Upper lobe of right lung (tissue), 1 donor: Measurements from ENCODE around the gene ANKRD11. TPM values are rescaled to one million over a fixed set of nuclear protein-coding genes. Genes with fewer than 3 reads are reported as not detected.
A peak's percentile ranks its signal among the peaks of the same experiment; 100 is the strongest.

Source experiments
- ATAC-seq: fragments of 200-7000 bp; cut with Tn5 transposase; one replicate; pipeline ENCODE4 v1.9.1; 2020; ENCODE audit warnings: mild to moderate bottlenecking, moderate library complexity
- DNase-seq: peaks from one replicate; pipeline ENCODE4 v3.0.0-alpha.2; 2020
- H3K27ac ChIP-seq: fragments of 200-600 bp; one replicate; pipeline ENCODE4 v1.8.0; 2022
- H3K27me3 ChIP-seq: fragments of 200-600 bp; one replicate; pipeline ENCODE4 v1.8.0; 2022; ENCODE audit warnings: mild to moderate bottlenecking
- H3K36me3 ChIP-seq: fragments of 200-600 bp; one replicate; pipeline ENCODE4 v1.8.0; 2022
- H3K4me1 ChIP-seq: fragments of 200-600 bp; one replicate; pipeline ENCODE4 v1.8.0; 2022
- H3K4me3 ChIP-seq: fragments of 200-600 bp; one replicate; pipeline ENCODE4 v1.8.0; 2022; ENCODE audit warnings: mild to moderate bottlenecking
- H3K9me3 ChIP-seq: fragments of 200-600 bp; one replicate; pipeline ENCODE4 v1.8.0; 2022
- intact Hi-C: fragments of 100-400 bp; cut with DNase I; formaldehyde crosslinking; loops from one replicate; pipeline ENCODE4 v1.11.0; 2022
- total RNA-seq: library from RNA; stranded (reverse); fragmentation: NEBNext Ultra II Directional; extraction: Animal tissue kit (Norgen Biotek cat#: 25700); gene quantifications from one replicate; pipeline ENCODE4 v1.2.1, GENCODE V29; 2021
- TF ChIP-seq, protein P1 (sequence below): fragments of 200-600 bp; IDR thresholded peaks from one replicate; pipeline ENCODE4 v1.8.0; 2022; ENCODE audit warnings: antibody characterized with exemption
- donor health status: DM: no; HTN: yes; CAD: no; lungs with severe emphysema.

Gene ANKRD11
- total RNA-seq, 1 donor from 2014 or later: 125 TPM

DNA sequence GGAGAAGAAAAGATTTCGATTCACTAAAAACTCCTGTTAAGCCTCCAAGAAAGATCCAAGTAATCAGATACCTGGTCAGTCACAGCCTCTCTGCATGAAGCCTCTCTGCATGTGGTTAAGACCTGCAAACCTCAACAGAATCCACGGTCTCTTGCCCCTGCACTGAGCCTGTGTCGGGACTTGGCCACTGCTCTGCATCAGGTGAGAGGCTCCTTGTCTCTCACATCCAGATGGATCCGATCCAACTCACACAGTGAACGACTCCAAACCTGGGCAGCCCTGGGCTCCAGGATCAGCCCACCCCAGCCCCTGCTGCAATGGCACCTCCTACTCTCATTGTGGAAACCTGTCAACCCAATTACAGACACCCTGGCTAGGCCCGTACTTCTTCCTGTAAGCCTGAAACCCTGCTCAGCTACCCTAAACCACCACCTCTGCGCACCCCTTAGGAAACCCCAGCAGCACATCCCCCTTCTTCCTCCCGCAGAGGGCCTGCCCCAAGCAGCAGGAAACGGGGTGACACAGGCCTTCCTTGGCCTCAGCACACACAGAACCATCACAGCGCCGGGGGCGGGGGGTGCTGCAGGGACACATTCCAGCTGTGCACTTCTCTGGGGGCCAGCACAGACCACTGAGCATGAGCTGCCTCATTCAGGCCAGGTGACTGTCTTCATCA is 129.5 kb downstream of the ANKRD11 start:
- ATAC-seq (peak; percentile 38), DNase-seq (peak; percentile 70)
- Histone ChIP-seq H3K27ac (peak overlapping the region; percentile 53), H3K9me3 (no peaks in the 10 kb centered on the region), H3K27me3 (no peaks in the 10 kb centered on the region), H3K36me3 (peaks cover 3% of the 10 kb centered on the region), H3K4me1 (peaks cover 78% of the 10 kb centered on the region), H3K4me3 (no peak overlapping the region)
- TF ChIP-seq, protein P1, sequence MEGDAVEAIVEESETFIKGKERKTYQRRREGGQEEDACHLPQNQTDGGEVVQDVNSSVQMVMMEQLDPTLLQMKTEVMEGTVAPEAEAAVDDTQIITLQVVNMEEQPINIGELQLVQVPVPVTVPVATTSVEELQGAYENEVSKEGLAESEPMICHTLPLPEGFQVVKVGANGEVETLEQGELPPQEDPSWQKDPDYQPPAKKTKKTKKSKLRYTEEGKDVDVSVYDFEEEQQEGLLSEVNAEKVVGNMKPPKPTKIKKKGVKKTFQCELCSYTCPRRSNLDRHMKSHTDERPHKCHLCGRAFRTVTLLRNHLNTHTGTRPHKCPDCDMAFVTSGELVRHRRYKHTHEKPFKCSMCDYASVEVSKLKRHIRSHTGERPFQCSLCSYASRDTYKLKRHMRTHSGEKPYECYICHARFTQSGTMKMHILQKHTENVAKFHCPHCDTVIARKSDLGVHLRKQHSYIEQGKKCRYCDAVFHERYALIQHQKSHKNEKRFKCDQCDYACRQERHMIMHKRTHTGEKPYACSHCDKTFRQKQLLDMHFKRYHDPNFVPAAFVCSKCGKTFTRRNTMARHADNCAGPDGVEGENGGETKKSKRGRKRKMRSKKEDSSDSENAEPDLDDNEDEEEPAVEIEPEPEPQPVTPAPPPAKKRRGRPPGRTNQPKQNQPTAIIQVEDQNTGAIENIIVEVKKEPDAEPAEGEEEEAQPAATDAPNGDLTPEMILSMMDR: no peak
- intact Hi-C loops: no loop called here

DNA sequence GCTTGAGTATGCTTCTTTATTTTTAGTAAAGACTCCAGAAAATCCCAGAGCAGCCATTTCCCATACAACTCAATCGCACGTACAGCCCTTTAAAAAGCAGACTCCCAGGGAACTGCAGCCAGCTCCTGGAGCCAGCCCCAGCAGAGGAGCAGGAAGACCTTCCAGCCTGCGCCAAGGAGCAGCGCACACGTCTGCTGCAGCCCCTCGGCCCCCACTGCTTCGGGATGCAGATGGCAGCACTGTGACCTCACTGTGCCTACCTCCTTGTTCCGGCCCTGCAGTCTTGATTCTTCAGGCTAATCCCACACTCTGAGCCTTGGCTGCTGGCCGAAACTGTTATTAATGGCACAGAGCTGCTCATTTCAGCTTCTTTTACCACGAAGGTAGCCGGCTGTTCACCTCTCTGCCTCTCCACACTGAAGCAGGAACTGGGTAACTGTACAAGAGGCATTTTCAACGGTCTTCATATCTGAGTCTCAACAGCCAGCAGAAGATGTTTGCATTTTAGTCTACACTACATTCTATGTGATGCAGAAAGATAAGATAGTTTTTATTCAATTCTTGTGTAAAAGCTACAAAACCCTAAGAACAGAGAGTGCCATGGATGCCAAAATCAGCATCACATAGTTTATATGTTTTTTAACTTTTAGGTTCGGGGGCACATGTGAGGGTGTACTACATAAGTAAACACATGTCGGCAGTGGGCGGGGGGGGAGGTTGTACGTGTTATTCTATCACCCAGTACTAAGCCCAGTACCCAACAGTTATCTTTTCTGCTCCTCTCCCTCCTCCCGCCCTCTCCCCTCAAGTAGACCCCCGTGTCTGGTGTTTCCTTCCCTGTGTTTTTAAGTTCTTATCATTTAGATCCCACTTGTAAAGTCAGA is 130.9 kb downstream of the ANKRD11 start:
- TF ChIP-seq, protein P1: no peak
- Histone ChIP-seq H3K4me3 (no peak overlapping the region), H3K27ac (no peak overlapping the region), H3K36me3 (peaks cover 3% of the 10 kb centered on the region), H3K27me3 (no peaks in the 10 kb centered on the region), H3K4me1 (peaks cover 84% of the 10 kb centered on the region), H3K9me3 (no peaks in the 10 kb centered on the region)
- intact Hi-C loops: no loop called here
- ATAC-seq (no peak), DNase-seq (peak; percentile 37)

GRCh38 chr16:89358030-89359005 is 132.0 kb downstream of the ANKRD11 start:
- H3K4me3 ChIP-seq: no peak overlapping the region
- no peak overlapping the region for H3K27ac ChIP-seq
- no peaks in the 10 kb centered on the region for H3K27me3 ChIP-seq
- H3K9me3 ChIP-seq: no peaks in the 10 kb centered on the region
- TF ChIP-seq, protein P1: no peak
- intact Hi-C loops: no loop called here
- H3K4me1 ChIP-seq: peaks cover 84% of the 10 kb centered on the region
- peak; percentile 41 for ATAC-seq
- DNase-seq: peak; percentile 65
- peaks cover 3% of the 10 kb centered on the region for H3K36me3 ChIP-seq

DNA sequence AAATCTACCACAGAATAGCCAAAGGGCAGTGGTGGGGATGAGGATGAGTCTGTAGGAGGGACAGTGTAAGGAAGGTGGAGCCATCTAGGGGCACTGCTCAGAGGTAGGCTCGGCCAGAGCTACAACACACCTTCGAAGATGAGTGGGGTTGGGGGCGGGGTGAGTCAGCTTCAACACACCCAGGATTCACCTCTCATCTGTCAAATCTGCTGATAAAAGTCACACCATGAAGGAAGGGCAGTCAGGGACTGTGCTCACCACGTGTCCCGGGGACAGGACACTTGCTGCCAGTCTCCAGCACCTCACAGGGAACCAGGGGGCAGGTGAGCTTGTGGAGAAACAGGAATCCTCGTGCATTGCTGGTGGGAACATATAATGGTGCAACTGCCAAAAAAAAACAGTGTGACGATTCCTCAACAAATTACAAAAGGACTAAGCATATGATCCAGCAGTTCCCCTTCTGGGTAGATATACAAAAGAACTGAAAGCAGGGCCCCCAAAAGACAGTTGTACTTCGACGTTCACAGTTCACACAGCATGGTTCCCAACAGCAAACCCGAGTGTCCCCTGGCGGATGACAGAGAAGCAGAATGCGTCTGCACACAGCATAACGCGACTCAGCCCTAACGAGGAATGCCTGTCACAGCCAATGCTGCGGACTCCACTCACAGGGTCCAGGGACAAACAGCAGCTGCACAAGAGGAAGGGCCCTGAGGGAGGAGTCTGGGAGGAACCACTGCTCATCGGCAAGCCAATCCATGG is 133.1 kb downstream of the ANKRD11 start:
- intact Hi-C loops: no loop called here
- DNase-seq: peak; percentile 67
- H3K4me1 ChIP-seq: peaks cover 86% of the 10 kb centered on the region

More for the DNA sequence above, 133.1 kb downstream of the ANKRD11 start:
- Histone ChIP-seq H3K9me3 (no peaks in the 10 kb centered on the region), H3K36me3 (peaks cover 3% of the 10 kb centered on the region), H3K27me3 (no peaks in the 10 kb centered on the region), H3K4me3 (no peak overlapping the region), H3K27ac (peak overlapping the region; percentile 24)
- TF ChIP-seq, protein P1: no peak
- ATAC-seq: peak; percentile 52
